HG03558 (cell line): ENCODE measurements around the gene TREH.
"Not testable (repeated sequence)": the region's sequence is repeated elsewhere in the genome, so short reads cannot be mapped to it uniquely, and the experiment has no call there.

Experiments
- ATAC-seq: cut with Tn5 transposase; IDR thresholded peaks from one replicate; pipeline ENCODE4 v1.9.1; 2021; ENCODE audit warnings: moderate number of reproducible peaks; ENCODE audit not compliant: unreplicated experiment; ENCODE audit errors: extremely low read depth

Gene TREH

DNA sequence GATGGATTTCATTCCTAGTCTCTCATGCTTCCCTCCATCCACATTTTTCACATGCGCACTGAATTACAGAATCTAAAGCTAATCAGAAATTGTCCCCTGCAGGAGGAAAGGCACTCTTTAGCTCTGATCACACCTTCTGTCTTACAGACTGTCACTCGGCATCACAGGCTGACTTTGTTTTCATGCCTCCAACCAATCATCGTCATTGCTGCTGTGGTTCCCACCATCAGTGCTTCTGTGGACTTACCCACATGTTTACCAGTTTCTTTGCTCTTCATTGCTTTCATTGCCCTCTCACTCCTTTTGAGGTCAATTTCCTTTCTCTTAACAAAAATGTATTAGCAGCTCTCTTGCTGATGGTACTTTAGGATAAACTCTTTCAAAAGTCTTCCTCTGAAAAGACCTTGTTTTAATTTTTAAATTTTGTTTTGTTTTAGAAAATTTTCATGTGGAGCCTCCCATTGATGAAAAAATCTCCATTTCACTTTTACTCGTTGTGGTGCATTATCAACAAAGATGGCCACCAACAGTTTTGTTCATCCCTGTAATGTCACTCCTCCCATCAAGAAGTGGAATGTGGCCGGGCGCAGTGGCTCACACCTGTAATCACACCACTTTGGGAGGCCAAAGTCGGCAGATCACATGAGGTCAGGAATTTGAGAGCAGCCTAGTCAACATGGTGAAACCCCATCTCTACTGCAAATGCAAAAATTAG, 20.2 kb upstream of the TREH start:
- no peak for ATAC-seq

DNA sequence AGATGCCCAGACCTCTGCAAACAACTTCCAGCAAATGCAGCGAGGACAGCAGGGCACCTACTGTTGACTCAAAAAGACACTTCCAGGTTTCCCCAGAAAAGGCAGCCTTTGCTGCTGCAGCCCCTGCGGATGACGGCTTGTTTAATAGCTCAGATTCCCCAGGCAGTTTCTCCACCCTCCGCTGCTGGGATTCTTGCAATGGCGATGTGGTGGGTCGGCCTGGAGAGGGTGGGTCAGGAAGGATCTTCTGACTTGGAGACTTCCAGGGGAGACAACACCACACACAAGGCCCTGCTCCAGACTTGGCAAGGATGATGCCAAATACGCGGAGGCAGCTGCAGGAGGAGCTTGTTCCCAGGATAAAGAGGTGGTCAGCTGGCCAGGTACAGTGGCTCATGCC, 17.9 kb upstream of the TREH start:
- no peak for ATAC-seq

DNA sequence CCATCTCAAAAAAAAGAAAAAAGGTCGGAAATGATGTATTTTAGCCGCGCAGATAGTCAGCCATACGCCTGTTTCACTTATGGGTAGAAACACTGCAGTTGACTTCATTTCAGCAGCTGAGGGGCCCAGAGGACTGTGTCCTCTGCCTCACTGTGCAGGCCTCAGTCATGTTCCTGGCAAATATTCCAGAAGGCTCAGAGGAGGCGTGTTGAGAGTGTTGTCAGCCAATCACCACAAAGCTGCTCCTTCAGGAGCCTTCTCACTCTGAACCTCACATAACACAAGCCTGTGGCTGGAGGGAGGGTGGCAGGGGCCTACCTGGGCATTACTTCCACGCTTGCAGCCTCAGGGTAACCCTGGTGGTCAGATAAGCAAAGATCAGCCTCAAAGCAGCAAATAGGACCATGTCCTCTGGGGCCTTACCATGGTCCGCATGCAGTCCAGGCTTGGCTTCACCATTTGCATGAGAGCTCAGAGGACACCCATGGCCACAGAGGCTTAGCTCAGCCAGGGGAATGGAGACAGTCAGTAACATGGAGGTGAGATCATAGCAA, 17.3 kb upstream of the TREH start:
- ATAC-seq, result no peak

DNA sequence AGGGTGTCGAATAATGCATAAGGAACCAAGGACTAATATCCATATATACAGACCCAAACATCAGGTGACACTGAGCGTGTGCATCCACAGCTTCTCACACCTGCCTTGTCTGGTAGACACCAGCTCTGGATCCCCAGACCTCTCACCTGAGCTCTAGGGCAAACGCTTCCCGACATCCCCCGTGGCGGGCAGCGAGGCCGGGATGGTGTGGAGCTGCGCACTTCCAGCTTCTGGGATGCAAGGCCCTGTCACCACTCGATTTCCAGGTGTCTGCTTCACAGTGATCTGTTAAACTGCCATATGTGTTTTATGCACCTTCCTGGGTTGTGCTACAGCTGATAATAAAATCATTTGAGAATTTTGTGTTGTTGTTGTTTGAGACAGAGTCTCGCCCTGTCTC, 15.3 kb upstream of the TREH start:
- ATAC-seq, result no peak

DNA sequence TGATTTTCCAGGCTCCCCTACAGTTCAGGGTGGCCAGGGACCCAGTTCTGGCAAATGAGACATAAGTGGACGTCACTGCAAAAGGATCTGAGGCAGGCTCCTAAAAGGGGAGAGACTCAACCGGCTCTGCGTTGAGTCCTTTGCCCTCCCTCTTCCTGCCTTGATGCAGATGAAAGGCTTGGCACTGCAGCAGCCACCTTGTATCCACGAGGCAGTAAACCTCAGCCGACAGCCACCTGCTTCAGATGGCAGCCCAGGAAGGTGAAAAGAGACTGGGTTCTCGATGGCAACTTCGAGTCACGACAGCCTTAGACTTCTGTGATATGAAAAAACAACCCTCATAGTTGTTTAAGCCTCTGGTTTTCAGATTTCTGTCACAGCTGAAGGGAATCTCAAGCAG, 14.7 kb upstream of the TREH start:
- ATAC-seq, result no peak

DNA sequence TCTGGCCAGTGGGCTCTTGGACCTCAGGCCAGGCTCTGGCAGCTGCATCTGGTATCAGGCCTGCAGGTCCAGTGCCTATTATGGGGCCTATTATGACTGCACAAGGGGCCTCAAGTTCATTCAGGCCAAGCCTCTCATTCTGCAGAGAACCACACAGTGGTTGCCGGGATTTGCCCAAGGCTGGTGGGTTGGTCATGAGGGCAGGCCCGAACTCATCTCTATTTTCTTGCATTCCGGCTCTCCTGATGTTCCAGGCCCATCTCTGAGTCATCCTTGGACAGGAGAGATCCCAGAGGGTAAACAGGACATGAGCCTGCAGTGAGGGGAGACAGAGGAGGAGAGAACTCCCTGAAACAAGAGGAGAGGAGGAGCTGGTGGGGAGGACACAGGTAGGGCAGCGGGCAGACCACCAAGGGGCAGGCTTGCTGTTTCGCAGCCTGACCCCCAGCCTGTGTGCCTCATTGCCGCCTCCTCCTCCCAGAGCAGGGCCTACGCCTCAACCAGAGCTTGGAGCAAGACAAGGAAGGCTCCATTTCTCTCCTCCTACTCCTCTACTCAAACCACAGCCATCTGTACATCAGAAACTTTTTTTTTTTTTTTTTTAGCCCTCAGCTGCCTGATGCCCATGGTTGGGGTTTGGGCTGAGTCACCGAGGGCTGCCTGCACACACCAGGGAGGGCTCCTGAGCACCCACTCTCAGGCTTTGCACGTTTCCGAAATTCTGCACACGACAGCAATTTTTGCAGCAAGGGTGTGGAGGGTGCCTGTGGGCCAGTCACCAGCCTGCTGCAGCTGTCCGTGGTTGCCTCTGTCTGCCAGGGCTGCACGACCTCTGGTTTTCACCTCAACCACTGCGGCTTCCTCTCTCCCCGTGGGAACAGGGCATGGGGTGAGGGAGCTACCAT, 12.7 kb upstream of the TREH start:
- no peak for ATAC-seq

DNA sequence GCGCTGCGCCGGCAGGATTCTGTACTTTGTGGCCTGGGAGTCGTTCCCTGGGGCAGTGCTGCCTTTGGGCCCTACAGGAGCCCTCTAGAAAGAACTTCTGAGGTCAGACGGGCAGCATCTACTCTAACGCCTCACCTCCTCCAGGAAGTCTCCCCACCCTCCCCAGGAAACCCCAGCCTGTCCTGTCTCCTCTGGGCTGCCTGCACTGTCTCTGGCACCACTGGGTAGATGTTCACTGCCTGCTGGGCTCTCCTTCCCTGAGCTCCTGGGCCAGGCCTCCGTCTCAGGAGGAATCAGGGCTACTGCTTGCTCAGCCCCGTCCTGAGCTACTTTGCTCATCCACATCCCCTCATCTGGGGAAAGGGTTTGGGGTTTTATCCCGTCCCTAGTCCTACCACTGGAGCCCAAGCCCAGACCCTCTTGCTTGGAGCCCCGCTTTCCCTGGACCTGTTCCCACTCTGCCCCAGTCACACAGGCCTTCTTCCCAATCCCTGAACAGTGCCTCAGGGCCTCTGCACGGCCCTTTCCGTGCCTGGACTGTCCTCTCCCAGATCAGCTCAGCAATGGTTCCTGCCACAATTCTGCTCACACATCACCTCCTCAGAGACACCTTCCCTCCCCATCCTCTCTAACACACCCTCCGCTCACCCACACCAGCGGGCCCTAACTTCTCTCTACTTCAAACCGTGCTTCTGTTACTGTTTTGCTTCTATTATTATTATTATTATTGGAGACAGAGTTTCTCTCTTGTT, 11.3 kb upstream of the TREH start:
- no peak for ATAC-seq

DNA sequence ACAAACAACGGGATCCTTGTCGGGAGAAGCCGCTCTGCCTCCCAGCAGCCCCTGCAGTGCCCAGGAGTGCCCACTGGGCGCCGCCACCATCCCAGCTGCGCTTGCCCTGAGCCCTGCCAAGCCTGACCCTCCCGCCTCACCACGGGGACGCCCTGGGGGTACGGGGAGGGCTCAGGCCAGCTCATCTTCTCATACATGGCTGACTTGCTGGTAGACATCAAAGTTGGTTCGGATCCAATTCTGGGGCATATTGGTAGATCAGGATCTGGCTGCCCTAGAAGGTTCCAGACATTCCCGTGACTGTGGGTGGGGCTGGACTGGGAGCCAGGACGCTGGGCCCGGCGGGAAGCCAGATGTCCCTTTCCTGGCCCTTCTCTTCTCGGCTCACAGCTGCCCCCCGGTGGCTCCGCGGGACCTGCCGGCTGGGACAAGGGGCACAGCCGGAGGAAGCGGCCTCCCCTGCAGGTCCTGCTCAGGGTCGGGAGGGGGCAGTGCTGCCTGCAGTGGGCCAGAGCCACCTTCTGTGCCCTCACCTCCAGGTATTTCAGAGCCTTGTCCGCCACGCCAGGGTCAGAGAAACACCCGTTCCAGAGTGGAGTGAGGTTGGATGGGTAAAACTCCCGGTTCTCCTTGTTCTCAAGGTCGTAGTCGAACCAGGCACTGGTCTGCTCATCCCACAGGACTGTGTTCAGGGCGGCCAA, 10.6 kb upstream of the TREH start:
- ATAC-seq, result peak; percentile 44

DNA sequence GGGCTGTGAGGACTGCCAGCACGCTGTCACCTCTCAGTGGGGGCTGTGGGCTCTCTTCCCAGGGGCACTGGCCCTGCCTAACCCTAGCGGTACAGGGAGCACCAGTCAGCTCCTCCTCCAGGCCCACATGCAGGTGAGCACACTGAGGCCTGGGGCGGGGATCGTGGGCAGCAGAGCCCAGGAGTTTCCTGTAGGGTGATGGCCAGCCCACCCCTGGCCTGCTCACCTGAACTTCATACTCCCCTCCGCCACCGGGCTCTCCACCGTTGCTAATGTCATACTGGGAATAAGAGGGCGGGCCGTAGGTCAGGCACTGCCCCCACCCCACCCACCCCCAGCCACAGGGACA, 10.0 kb upstream of the TREH start:
- no peak for ATAC-seq

DNA sequence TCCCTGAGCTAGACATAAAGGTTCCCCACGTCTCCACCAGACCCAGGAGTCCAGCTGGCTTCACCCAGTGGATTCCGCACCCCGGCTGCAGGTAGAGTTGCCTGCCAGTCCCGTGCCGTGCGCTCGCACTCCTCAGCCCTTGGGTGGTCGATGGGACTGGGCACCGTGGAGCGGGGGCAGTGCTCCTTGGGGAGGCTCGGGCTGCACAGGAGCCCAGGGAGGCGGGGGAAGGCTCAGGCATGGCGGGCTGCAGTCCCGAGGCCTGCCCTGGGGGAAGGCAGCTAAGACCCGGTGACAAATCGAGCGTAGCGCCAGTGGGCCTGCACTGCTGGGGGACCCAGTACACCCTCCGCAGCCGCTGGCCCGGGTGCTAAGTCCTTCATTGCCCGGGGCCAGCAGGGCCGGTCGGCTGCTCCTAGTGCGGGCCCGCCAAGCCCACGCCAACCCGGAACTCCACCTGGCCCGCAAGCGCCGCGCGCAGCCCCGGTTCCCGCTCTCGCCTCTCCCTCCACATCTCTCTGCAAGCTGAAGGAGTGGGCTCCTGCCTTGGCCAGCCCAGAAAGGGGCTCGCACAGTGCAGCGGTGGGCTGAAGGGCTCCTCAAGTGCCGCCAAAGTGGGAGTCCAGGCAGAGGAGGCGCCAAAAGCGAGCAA, 9.5 kb upstream of the TREH start:
- ATAC-seq, result no peak

DNA sequence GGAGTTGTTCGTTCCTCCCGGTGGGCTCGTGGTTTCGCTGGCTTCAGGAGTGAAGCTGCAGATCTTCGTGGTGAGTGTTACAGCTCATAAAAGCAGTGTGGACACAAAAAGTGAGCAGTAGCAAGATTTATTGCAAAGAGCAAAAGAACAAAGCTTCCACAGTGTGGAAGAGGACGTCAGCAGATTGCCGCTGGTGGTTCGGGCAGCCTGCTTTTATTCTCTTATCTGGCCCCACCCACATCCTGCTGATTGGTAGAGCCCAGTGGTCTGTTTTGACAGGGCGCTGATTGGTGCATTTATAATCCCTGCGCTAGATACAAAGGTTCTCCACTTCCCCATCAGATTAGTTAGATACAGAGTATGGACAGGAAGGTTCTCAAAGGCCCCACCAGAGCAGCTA, 8.9 kb upstream of the TREH start:
- ATAC-seq, result not testable (repeated sequence)

DNA sequence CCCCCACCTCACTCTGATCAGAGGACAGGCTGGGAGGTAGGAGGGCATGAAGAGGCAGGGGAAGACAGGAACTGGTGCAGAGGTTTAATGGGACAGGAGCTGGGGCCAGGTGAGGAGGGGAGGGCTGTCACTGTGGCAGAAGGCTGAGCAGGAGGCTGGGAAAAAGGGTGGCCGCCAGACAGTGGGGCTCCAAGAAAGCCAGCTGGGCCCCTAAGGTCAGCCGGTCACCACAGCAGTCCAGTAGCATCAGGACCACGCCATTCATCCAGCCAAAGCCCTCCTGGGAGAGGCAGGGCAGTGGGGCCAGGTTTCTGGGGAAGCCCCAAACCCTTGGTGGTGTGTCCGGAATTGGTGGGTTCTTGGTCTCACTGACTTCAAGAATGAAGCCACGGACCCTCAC, 8.5 kb upstream of the TREH start:
- no peak for ATAC-seq

DNA sequence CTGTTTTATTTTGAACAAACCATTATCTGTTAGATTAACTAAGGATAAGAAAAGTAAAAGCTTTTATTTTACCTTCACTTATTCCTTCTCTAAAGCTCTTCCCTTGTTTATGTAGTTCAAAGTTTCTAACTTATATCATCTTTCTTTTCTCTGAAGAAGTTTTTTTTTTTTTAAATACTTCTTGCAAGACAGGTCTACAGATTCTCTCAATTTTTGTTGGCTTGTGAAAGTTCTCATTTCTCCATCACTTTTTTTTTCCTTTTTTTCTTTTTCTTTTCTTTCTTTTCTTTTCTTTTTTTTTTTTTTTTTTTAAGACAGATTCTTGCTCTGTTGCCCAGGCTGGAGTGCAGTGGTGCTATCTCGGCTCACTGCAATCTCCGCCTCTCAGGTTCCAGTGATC, 4.7 kb upstream of the TREH start:
- no peak for ATAC-seq

DNA sequence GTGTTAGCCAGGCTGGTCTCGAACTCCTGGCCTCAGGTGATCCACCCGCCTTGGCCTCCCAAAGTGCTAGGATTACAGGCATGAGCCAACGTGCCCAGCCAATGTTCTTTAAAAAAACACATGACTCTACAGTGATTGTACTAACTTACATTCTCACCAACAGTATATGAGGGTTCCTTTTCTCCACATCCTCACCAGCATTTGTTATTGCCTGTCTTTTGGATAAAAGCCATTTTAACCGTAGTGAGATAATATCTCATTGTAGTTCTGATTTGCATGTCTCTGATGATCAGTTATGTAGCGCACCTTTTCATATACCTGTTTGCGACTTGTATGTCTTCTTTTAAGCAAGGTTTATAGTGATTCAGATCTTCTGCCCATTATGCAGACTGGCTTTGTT, 3.5 kb upstream of the TREH start:
- ATAC-seq, result not testable (repeated sequence)

DNA sequence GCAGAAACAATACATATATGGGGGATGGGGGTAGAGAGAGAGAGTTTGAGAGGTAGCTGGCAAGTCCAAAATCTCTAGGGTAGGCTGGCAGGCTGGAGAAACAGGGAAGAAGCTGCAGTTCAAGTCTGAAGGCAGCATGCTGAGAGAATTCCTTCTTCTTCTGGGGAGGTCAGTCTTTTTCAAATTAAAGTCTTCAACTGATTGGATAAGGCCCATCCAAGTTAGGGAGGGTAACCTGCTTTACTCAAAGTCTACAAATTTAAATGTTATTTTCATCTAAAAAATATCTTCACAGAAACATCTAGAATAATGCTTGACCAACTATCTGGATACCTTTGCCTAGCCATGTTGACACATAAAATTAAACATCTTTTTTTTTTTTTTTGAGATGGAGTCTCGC, 2.9 kb upstream of the TREH start:
- no peak for ATAC-seq

DNA sequence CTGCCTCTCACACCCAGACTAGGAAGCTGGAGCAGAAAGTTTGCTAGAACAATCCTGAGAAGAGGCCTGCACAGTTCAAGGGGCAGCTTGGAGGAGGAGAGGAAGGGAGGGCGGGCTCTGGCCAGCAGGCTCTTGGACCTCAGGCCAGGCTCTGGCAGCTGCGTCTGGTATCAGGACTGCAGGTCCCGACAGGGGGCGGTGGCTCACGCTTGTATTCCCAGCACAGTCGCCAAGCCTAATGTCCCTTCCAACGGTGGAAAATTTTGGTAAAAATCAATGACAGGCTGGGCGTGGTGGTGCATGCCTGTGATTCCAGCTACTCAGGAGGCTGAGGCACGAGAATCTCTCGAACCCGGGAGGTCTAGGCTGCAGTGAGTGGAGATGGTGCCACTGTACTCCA, 542 bp downstream of the TREH start:
- ATAC-seq, result not testable (repeated sequence)

DNA sequence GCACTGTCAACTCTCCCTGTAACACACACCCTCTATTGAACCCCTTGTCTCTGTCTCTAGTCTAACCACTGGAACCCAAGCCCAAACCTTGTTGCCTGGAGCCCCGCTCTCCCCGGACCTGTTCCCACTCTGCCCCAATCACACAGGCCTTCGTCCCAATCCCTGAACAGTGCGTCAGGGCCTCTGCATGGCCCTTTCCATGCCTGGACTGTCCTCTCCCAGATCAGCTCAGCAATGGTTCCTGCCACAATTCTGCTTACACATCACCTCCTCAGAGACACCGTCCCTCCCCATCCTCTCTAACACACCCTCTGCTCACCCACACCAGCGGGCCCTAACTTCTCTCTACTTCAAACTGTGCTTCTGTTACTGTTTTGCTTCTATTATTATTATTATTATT, 1.5 kb downstream of the TREH start:
- ATAC-seq, result no peak

DNA sequence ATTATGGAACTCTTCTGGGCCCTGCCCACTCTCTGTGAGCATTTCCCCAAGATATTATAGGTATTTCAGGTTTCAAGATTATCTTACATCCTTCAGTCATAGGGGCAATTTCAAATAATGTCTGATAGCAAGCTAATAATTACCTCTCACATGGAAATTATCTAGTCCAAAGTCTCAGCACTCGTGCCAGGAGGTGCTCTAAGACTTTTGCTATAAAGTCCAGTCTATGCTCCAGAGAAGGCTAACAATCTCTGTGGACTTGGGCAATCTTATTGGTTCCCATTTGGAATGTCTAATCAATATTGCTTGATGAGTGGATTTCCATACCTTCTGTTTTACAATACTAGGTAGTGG, 5.4 kb downstream of the TREH start:
- ATAC-seq, result no peak

DNA sequence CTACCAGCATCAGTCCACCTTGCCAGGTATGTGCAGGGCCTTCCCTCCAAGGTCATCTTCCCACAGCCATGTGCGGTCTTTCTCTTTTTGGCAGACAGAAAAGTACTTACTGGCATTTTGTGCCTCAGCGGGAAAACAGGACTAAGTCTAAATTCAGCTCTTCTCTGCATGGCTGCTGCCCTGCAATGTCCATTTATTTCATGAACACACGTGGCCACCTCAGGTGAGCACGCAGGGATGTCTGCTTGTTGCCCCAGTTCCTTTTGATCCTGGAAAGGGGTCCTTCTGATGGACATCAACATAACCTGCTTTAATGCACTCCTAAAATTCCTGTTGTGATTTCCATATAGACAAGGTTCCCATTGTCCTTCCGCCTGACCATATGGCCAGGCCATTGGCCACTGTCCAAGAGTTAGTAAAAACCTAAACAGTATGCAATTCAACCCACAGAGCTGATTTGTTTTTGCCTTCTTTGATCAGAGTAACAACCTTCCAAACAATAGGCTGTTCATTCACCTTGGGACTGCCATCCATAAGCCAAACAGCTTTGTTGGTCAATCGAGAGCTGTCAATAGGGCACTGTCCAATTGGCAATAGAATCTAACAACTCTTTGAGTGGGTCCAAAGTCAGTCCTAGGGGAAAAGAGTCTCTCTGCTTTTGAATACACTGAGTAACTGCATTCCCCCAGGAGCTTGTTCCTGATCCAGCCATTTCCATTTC, 5.9 kb downstream of the TREH start:
- no peak for ATAC-seq
